Body of pancreas (tissue), 4 donors: ENCODE data around the gene PNKP. TPM values are rescaled to one million over a fixed set of nuclear protein-coding genes. Genes with fewer than 3 reads are reported as not detected.

Source experiments
- ATAC-seq: fragments of 150-250 bp; one replicate; pipeline ENCODE4 v1.9.1; 2016
- DNase-seq, 4 donors: peaks; one replicate each; pipeline ENCODE4 v3.0.0-alpha.2; 2019
- H3K27ac ChIP-seq, 4 donors: fragments of 200-600 bp; sonication (generic); 1 replicate in 3 of 4; 2 replicates in 1 of 4; pipeline versions ENCODE4 v1.5.1 to v1.6.1; 2016 to 2019; ENCODE audit warnings: mild to moderate bottlenecking in 1 of 4, mixed read lengths in 1 of 4, moderate library complexity in 1 of 4
- H3K27me3 ChIP-seq, 2 donors: fragments of 200-600 bp; sonication (generic); one replicate each; pipeline ENCODE4 v1.6.0; 2016; ENCODE audit warnings: mild to moderate bottlenecking in 1 of 2
- H3K36me3 ChIP-seq, 2 donors: fragments of 200-600 bp; sonication (generic); replicated peaks in 1 of 2; 2 replicates each; pipeline ENCODE4 v1.5.1; 2016; ENCODE audit warnings: low read depth in 2 of 2; ENCODE audit not compliant: insufficient read depth in 1 of 2
- H3K4me1 ChIP-seq: fragments of 200-600 bp; sonication (generic); one replicate; pipeline ENCODE4 v1.6.0; 2016
- H3K4me3 ChIP-seq, 2 donors: fragments of 200-600 bp; sonication (generic); 1 replicate in 1 of 2; 2 replicates in 1 of 2; pipeline ENCODE4 v1.5.1; 2016 to 2019
- H3K9me3 ChIP-seq, 3 donors: fragments of 200-600 bp; sonication (generic); 1 replicate in 2 of 3; 2 replicates in 1 of 3; pipeline ENCODE4 v1.5.1; 2016
- CTCF ChIP-seq, 7 experiments: fragments of 450-650 bp in 4 of 7; fragments of 200-600 bp in 3 of 7; sonication (generic) in 3 of 7; IDR thresholded peaks; one replicate each; pipeline ENCODE4 v1.5.1; 2016 to 2019; ENCODE audit warnings: antibody characterized with exemption in 7 of 7
- POLR2A ChIP-seq, 3 donors: fragments of 450-650 bp; IDR thresholded peaks; one replicate each; pipeline ENCODE4 v1.6.1; 2016; ENCODE audit warnings: antibody characterized with exemption in 3 of 3, mild to moderate bottlenecking in 2 of 3
- WGBS, 2 donors: methylation state at CpG; one replicate each; pipeline ENCODE4 v1.1.5; 2017; 5-methylcytosine and 5-hydroxymethylcytosine counted together
- intact Hi-C: fragments of 100-400 bp; cut with DNase I; formaldehyde crosslinking; loops from one replicate; pipeline ENCODE4 v1.15.1; 2023
- total RNA-seq, 2 donors: library from RNA; depleted of rRNA; stranded (reverse); fragments of >200 nt; gene quantifications; one replicate each; pipeline ENCODE4 v1.1.0, GENCODE V29; 2016

PNKP gene
- total RNA-seq, 2 donors from 2014 or later: 59.7 to 122 TPM

- no peak overlapping the region for H3K4me3 ChIP-seq
- no peak for TF ChIP-seq POLR2A (IDR thresholded peaks at IDR 0.05)
- H3K36me3 ChIP-seq: no peaks in the 10 kb centered on the region
- ATAC-seq (no peak), DNase-seq (no peak)
- WGBS, 2 donors: 76 to 86% methylated on average over 15 to 17 of the region's 17 CpGs
- no peaks in the 10 kb centered on the region for H3K9me3 ChIP-seq
- peaks cover 6% of the 10 kb centered on the region for H3K4me1 ChIP-seq
- no peak overlapping the region for H3K27ac ChIP-seq
- no peaks in the 10 kb centered on the region for H3K27me3 ChIP-seq
- intact Hi-C loops: no loop called here
Observed at GRCh38 chr19:49894879-49895565, 27.6 kb upstream of the PNKP start.

GRCh38 chr19:49894011-49894664 lies 26.8 kb upstream of the PNKP start:
- WGBS, 2 donors: 86 to 91% methylated on average over 8 to 18 of the region's 18 CpGs
- intact Hi-C loops: no loop called here
- ATAC-seq: no peak
- DNase-seq: no peak
- no peaks in the 10 kb centered on the region for H3K36me3 ChIP-seq
- TF ChIP-seq CTCF (IDR thresholded peaks at IDR 0.05) (no peak), POLR2A (IDR thresholded peaks at IDR 0.05) (no peak)
- H3K27ac ChIP-seq: no peak overlapping the region
- no peaks in the 10 kb centered on the region for H3K9me3 ChIP-seq
- peaks cover 9% of the 10 kb centered on the region for H3K4me1 ChIP-seq
- no peaks in the 10 kb centered on the region for H3K27me3 ChIP-seq
- H3K4me3 ChIP-seq: no peak overlapping the region

GRCh38 chr19:49892716-49893115 lies 25.3 kb upstream of the PNKP start:
- 75 to 91% methylated on average over 1 of the region's 1 CpG for WGBS, 2 donors
- intact Hi-C loops: no loop called here
- Histone ChIP-seq H3K36me3 (no peaks in the 10 kb centered on the region), H3K27me3 (no peaks in the 10 kb centered on the region), H3K27ac (no peak overlapping the region), H3K9me3 (no peaks in the 10 kb centered on the region), H3K4me1 (peaks cover 9% of the 10 kb centered on the region), H3K4me3 (no peak overlapping the region)
- no peak for TF ChIP-seq CTCF (IDR thresholded peaks at IDR 0.05)
- no peak for TF ChIP-seq POLR2A (IDR thresholded peaks at IDR 0.05)
- ATAC-seq (no peak), DNase-seq (no peak)

GRCh38 chr19:49891393-49891792 lies 24.0 kb upstream of the PNKP start:
- Histone ChIP-seq H3K27ac (no peak overlapping the region), H3K9me3 (no peaks in the 10 kb centered on the region), H3K4me3 (no peak overlapping the region), H3K27me3 (no peaks in the 10 kb centered on the region), H3K4me1 (peaks cover 9% of the 10 kb centered on the region), H3K36me3 (no peaks in the 10 kb centered on the region)
- DNase-seq (no peak), ATAC-seq (no peak)
- TF ChIP-seq CTCF (IDR thresholded peaks at IDR 0.05): no peak
- no peak for TF ChIP-seq POLR2A (IDR thresholded peaks at IDR 0.05)
- WGBS, 2 donors: 82 to 87% methylated on average over 17 of the region's 17 CpGs
- intact Hi-C loops: no loop called here

- peak in 3 of 4 donors; percentile 45 to 65 (median 45) for DNase-seq
- ATAC-seq: peak; percentile 59
- no peak for TF ChIP-seq POLR2A (IDR thresholded peaks at IDR 0.05)
- TF ChIP-seq CTCF (IDR thresholded peaks at IDR 0.05): peak in 4 of 7 experiments; percentile 3 to 15 (median 10)
- Histone ChIP-seq H3K4me3 (no peak overlapping the region), H3K9me3 (no peaks in the 10 kb centered on the region), H3K4me1 (peaks cover 9% of the 10 kb centered on the region), H3K36me3 (no peaks in the 10 kb centered on the region), H3K27me3 (no peaks in the 10 kb centered on the region), H3K27ac (no peak overlapping the region)
- WGBS, 2 donors: 23 to 42% methylated on average over 4 to 39 of the region's 69 CpGs
- intact Hi-C loops: no loop called here
Observed at GRCh38 chr19:49890349-49891311, 23.3 kb upstream of the PNKP start.
